Dendritic cell treated with granulocyte-macrophage colony-stimulating factor and Interleukin-4, amounts not matched to agents 40 ng/mL and 50 ng/mL, for 4 days (primary cell): ENCODE results near the gene ARPP21.

Experiments used
- H3K27ac Mint-ChIP-seq: one replicate; pipeline ENCODE4 v1.8.0; 2022; ENCODE audit warnings: mild to moderate bottlenecking, mixed read lengths
- H3K27me3 Mint-ChIP-seq: one replicate; pipeline ENCODE4 v1.8.0; 2022; ENCODE audit warnings: mild to moderate bottlenecking, mixed read lengths
- H3K36me3 Mint-ChIP-seq: one replicate; pipeline ENCODE4 v1.8.0; 2022; ENCODE audit warnings: low read depth, mixed read lengths
- H3K4me1 Mint-ChIP-seq: one replicate; pipeline ENCODE4 v1.8.0; 2022; ENCODE audit warnings: low read depth, mixed read lengths
- H3K4me3 Mint-ChIP-seq: one replicate; pipeline ENCODE4 v1.8.0; 2022; ENCODE audit warnings: mild to moderate bottlenecking, moderate library complexity, mixed read lengths
- H3K9me3 Mint-ChIP-seq: one replicate; pipeline ENCODE4 v1.8.0; 2022; ENCODE audit warnings: mixed read lengths
- intact Hi-C: fragments of 100-400 bp; cut with micrococcal nuclease; formaldehyde crosslinking; loops from one replicate; pipeline ENCODE4 v1.15.0; 2022

Gene ARPP21

GRCh38 chr3:35777563-35778554, 138.5 kb downstream of the ARPP21 start:
- H3K27me3 Mint-ChIP-seq: no peaks in the 10 kb centered on the region

GRCh38 chr3:35779611-35780010, 140.3 kb downstream of the ARPP21 start:
- Mint-ChIP-seq H3K36me3 (no peaks in the 10 kb centered on the region), H3K4me1 (no peaks in the 10 kb centered on the region), H3K27ac (no peak overlapping the region), H3K4me3 (no peak overlapping the region), H3K27me3 (no peaks in the 10 kb centered on the region), H3K9me3 (no peaks in the 10 kb centered on the region)
- intact Hi-C loops: no loop called here

More at GRCh38 chr3:35777563-35778554, 138.5 kb downstream of the ARPP21 start:
- no peak overlapping the region for H3K4me3 Mint-ChIP-seq
- H3K36me3 Mint-ChIP-seq: no peaks in the 10 kb centered on the region
- H3K4me1 Mint-ChIP-seq: no peaks in the 10 kb centered on the region
- H3K9me3 Mint-ChIP-seq: no peaks in the 10 kb centered on the region
- H3K27ac Mint-ChIP-seq: no peak overlapping the region
- intact Hi-C loops: no loop called here

- intact Hi-C loops: no loop called here
These were observed 141.5 kb downstream of the ARPP21 start for GRCh38 chr3:35780800-35781199.

GRCh38 chr3:35781558-35781957, 142.2 kb downstream of the ARPP21 start:
- H3K4me1 Mint-ChIP-seq: no peaks in the 10 kb centered on the region
- H3K36me3 Mint-ChIP-seq: no peaks in the 10 kb centered on the region
- no peak overlapping the region for H3K4me3 Mint-ChIP-seq
- H3K27ac Mint-ChIP-seq: no peak overlapping the region
- no peaks in the 10 kb centered on the region for H3K9me3 Mint-ChIP-seq
- H3K27me3 Mint-ChIP-seq: no peaks in the 10 kb centered on the region
- intact Hi-C loops: no loop called here

More at GRCh38 chr3:35780800-35781199, 141.5 kb downstream of the ARPP21 start:
- H3K9me3 Mint-ChIP-seq: no peaks in the 10 kb centered on the region
- H3K27me3 Mint-ChIP-seq: no peaks in the 10 kb centered on the region
- H3K36me3 Mint-ChIP-seq: no peaks in the 10 kb centered on the region
- no peak overlapping the region for H3K4me3 Mint-ChIP-seq
- no peak overlapping the region for H3K27ac Mint-ChIP-seq
- no peaks in the 10 kb centered on the region for H3K4me1 Mint-ChIP-seq

- H3K4me1 Mint-ChIP-seq: no peaks in the 10 kb centered on the region
- no peak overlapping the region for H3K4me3 Mint-ChIP-seq
- no peaks in the 10 kb centered on the region for H3K27me3 Mint-ChIP-seq
- H3K27ac Mint-ChIP-seq: no peak overlapping the region
- no peaks in the 10 kb centered on the region for H3K36me3 Mint-ChIP-seq
- no peaks in the 10 kb centered on the region for H3K9me3 Mint-ChIP-seq
- intact Hi-C loops: no loop called here
These were observed 143.0 kb downstream of the ARPP21 start for GRCh38 chr3:35782355-35782754.

GRCh38 chr3:35784169-35784568, 144.8 kb downstream of the ARPP21 start:
- Mint-ChIP-seq H3K9me3 (no peaks in the 10 kb centered on the region), H3K4me3 (no peak overlapping the region), H3K27ac (no peak overlapping the region), H3K27me3 (no peaks in the 10 kb centered on the region), H3K36me3 (no peaks in the 10 kb centered on the region), H3K4me1 (no peaks in the 10 kb centered on the region)
- intact Hi-C loops: no loop called here

- no peak overlapping the region for H3K4me3 Mint-ChIP-seq
- no peaks in the 10 kb centered on the region for H3K36me3 Mint-ChIP-seq
- H3K4me1 Mint-ChIP-seq: no peaks in the 10 kb centered on the region
- no peaks in the 10 kb centered on the region for H3K9me3 Mint-ChIP-seq
- intact Hi-C loops: no loop called here
- H3K27me3 Mint-ChIP-seq: no peaks in the 10 kb centered on the region
- H3K27ac Mint-ChIP-seq: no peak overlapping the region
These were observed 146.0 kb downstream of the ARPP21 start for GRCh38 chr3:35785234-35785888.

GRCh38 chr3:35787936-35788335, 148.6 kb downstream of the ARPP21 start:
- Mint-ChIP-seq H3K27ac (no peak overlapping the region), H3K9me3 (no peaks in the 10 kb centered on the region)
- intact Hi-C loops: no loop called here

GRCh38 chr3:35789042-35789831, 149.9 kb downstream of the ARPP21 start:
- intact Hi-C loops: no loop called here
- no peak overlapping the region for H3K4me3 Mint-ChIP-seq
- no peaks in the 10 kb centered on the region for H3K36me3 Mint-ChIP-seq
- no peaks in the 10 kb centered on the region for H3K9me3 Mint-ChIP-seq
- no peaks in the 10 kb centered on the region for H3K27me3 Mint-ChIP-seq
- no peak overlapping the region for H3K27ac Mint-ChIP-seq
- no peaks in the 10 kb centered on the region for H3K4me1 Mint-ChIP-seq

More at GRCh38 chr3:35787936-35788335, 148.6 kb downstream of the ARPP21 start:
- H3K27me3 Mint-ChIP-seq: no peaks in the 10 kb centered on the region
- H3K36me3 Mint-ChIP-seq: no peaks in the 10 kb centered on the region
- H3K4me1 Mint-ChIP-seq: no peaks in the 10 kb centered on the region
- H3K4me3 Mint-ChIP-seq: no peak overlapping the region

- no peaks in the 10 kb centered on the region for H3K27me3 Mint-ChIP-seq
These were observed 151.4 kb downstream of the ARPP21 start for GRCh38 chr3:35790764-35791163.

GRCh38 chr3:35793667-35794066, 154.3 kb downstream of the ARPP21 start:
- Mint-ChIP-seq H3K9me3 (no peaks in the 10 kb centered on the region), H3K4me1 (no peaks in the 10 kb centered on the region), H3K36me3 (no peaks in the 10 kb centered on the region), H3K27me3 (no peaks in the 10 kb centered on the region), H3K4me3 (no peak overlapping the region), H3K27ac (no peak overlapping the region)
- intact Hi-C loops: no loop called here

More at GRCh38 chr3:35790764-35791163, 151.4 kb downstream of the ARPP21 start:
- no peak overlapping the region for H3K4me3 Mint-ChIP-seq
- H3K27ac Mint-ChIP-seq: no peak overlapping the region
- no peaks in the 10 kb centered on the region for H3K9me3 Mint-ChIP-seq
- H3K36me3 Mint-ChIP-seq: no peaks in the 10 kb centered on the region
- no peaks in the 10 kb centered on the region for H3K4me1 Mint-ChIP-seq
- intact Hi-C loops: no loop called here

GRCh38 chr3:35800960-35801459, 161.7 kb downstream of the ARPP21 start:
- H3K27me3 Mint-ChIP-seq: no peaks in the 10 kb centered on the region
- no peaks in the 10 kb centered on the region for H3K4me1 Mint-ChIP-seq
- no peak overlapping the region for H3K27ac Mint-ChIP-seq
- H3K9me3 Mint-ChIP-seq: peaks cover 6% of the 10 kb centered on the region
- intact Hi-C loops: no loop called here
- no peaks in the 10 kb centered on the region for H3K36me3 Mint-ChIP-seq
- no peak overlapping the region for H3K4me3 Mint-ChIP-seq

GRCh38 chr3:35814531-35814930, 175.2 kb downstream of the ARPP21 start:
- Mint-ChIP-seq H3K4me1 (no peaks in the 10 kb centered on the region), H3K27ac (no peak overlapping the region), H3K9me3 (peaks cover 9% of the 10 kb centered on the region), H3K36me3 (no peaks in the 10 kb centered on the region), H3K4me3 (no peak overlapping the region), H3K27me3 (no peaks in the 10 kb centered on the region)
- intact Hi-C loops: no loop called here
